Measurements from ENCODE around the gene RPS10. TPM values are rescaled to one million over a fixed set of nuclear protein-coding genes. Genes with fewer than 3 reads are reported as not detected.

RPS10 gene
- total and polyA plus RNA-seq, 2 of the 8 experiments (the other 6 are each of a cell fraction or from before 2014, with no cell fraction given): 2,408 to 11,142 TPM

GRCh38 chr6:34378470-34378869, 47.4 kb downstream of the RPS10 start (continued):
- TF ChIP-seq EP300 (IDR thresholded peaks at IDR 0.05; ENCODE audit: borderline replicate concordance in 1 of 2, low read depth in 2 of 2, low read length in 2 of 2): no peak
- no peak for TF ChIP-seq CBX5 (IDR thresholded peaks at IDR 0.05; ENCODE audit: low read depth, low read length)
